Measurements from ENCODE around the gene DVL1. TPM values are rescaled to one million over a fixed set of nuclear protein-coding genes. Genes with fewer than 3 reads are reported as not detected.
"Not testable (repeated sequence)": the region's sequence is repeated elsewhere in the genome, so short reads cannot be mapped to it uniquely, and the experiment has no call there.

The DVL1 gene
- total RNA-seq, 2 donors from 2014 or later: 49.9 to 71.3 TPM

- H3K27me3 ChIP-seq: no peaks in the 10 kb centered on the region
- H3K36me3 ChIP-seq: peaks cover 38% of the 10 kb centered on the region
- no peak overlapping the region for H3K27ac ChIP-seq
- TF ChIP-seq, protein P1, sequence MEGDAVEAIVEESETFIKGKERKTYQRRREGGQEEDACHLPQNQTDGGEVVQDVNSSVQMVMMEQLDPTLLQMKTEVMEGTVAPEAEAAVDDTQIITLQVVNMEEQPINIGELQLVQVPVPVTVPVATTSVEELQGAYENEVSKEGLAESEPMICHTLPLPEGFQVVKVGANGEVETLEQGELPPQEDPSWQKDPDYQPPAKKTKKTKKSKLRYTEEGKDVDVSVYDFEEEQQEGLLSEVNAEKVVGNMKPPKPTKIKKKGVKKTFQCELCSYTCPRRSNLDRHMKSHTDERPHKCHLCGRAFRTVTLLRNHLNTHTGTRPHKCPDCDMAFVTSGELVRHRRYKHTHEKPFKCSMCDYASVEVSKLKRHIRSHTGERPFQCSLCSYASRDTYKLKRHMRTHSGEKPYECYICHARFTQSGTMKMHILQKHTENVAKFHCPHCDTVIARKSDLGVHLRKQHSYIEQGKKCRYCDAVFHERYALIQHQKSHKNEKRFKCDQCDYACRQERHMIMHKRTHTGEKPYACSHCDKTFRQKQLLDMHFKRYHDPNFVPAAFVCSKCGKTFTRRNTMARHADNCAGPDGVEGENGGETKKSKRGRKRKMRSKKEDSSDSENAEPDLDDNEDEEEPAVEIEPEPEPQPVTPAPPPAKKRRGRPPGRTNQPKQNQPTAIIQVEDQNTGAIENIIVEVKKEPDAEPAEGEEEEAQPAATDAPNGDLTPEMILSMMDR (IDR thresholded peaks at IDR 0.05): no peak
- H3K4me3 ChIP-seq: no peak overlapping the region
- H3K4me1 ChIP-seq: no peaks in the 10 kb centered on the region
- no peak overlapping the region for H3K9ac ChIP-seq (ENCODE audit: low read depth in 2 of 2, low read length in 2 of 2)
- no peaks in the 10 kb centered on the region for H3K9me3 ChIP-seq
- intact Hi-C loops (cut with DNase I): no loop called here
- no peak for DNase-seq
Measured at GRCh38 chr1:1387098-1388077, 38.2 kb upstream of the DVL1 start.

- H3K27me3 ChIP-seq: no peaks in the 10 kb centered on the region
- H3K9ac ChIP-seq (ENCODE audit: low read depth in 2 of 2, low read length in 2 of 2): no peak overlapping the region
- H3K9me3 ChIP-seq: no peaks in the 10 kb centered on the region
- TF ChIP-seq, protein P1 (IDR thresholded peaks at IDR 0.05): no peak
- H3K4me1 ChIP-seq: no peaks in the 10 kb centered on the region
- H3K4me3 ChIP-seq: no peak overlapping the region
- no peak overlapping the region for H3K27ac ChIP-seq
- intact Hi-C loops (cut with DNase I): no loop called here
- no peak for DNase-seq
- peaks cover 35% of the 10 kb centered on the region for H3K36me3 ChIP-seq
Measured at GRCh38 chr1:1385931-1386330, 36.7 kb upstream of the DVL1 start.

DNA sequence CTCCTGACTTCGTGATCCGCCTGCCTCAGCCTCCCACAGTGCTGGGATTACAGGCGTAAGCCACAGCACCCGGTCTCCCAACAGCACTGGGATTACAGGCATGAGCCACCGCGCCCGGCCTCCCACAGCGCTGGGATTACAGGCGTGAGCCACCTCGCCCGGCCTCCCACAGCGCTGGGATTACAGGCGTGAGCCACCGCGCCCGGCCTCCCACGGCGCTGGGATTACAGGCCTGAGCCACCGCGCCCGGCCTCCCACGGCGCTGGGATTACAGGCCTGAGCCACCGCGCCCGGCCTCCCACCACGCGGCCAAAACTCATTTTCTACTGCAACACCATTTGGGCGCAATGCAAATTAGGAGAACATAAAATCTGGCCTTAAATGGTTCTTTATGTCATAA lies 36.1 kb upstream of the DVL1 start:
- peaks cover 31% of the 10 kb centered on the region for H3K36me3 ChIP-seq
- H3K27me3 ChIP-seq; DNase-seq; H3K9ac ChIP-seq (ENCODE audit: low read depth in 2 of 2, low read length in 2 of 2); H3K4me3 ChIP-seq; intact Hi-C loops (cut with DNase I); H3K4me1 ChIP-seq; H3K27ac ChIP-seq; H3K9me3 ChIP-seq: not testable (repeated sequence)

DNA sequence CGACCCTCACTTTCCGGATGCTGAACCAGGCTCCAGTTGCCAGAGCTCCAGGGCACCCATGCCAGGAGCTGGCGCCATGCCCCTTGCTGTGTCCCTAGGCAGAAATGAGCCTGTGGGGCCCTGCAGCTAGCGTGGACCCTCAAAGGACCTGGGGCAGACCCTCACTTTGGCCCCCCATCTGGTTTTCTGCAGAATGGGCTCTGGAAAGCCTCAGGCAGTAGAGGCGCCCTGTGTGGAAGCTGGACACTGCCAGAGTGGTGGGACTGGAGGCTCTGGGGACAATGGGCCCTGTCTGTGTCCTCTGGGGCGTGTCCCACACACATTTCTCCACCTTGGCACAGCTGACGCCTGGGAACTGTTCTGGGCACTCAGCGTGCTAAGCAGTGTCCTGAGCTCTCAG lies 32.1 kb upstream of the DVL1 start:
- TF ChIP-seq, protein P1 (IDR thresholded peaks at IDR 0.05): no peak
- Histone ChIP-seq H3K27me3 (no peaks in the 10 kb centered on the region), H3K36me3 (peaks cover 6% of the 10 kb centered on the region), H3K4me3 (no peak overlapping the region), H3K9me3 (no peaks in the 10 kb centered on the region), H3K27ac (no peak overlapping the region), H3K9ac (ENCODE audit: low read depth in 2 of 2, low read length in 2 of 2) (no peak overlapping the region), H3K4me1 (no peaks in the 10 kb centered on the region)
- intact Hi-C loops (cut with DNase I): no loop called here
- DNase-seq: no peak

GRCh38 chr1:1380860-1381259 lies 31.6 kb upstream of the DVL1 start:
- H3K4me1 ChIP-seq: peaks cover 3% of the 10 kb centered on the region
- TF ChIP-seq, protein P1 (IDR thresholded peaks at IDR 0.05): no peak
- no peak overlapping the region for H3K27ac ChIP-seq
- H3K27me3 ChIP-seq: no peaks in the 10 kb centered on the region
- no peak for DNase-seq
- intact Hi-C loops (cut with DNase I): no loop called here
- H3K4me3 ChIP-seq: no peak overlapping the region
- H3K9ac ChIP-seq (ENCODE audit: low read depth in 2 of 2, low read length in 2 of 2): no peak overlapping the region
- no peaks in the 10 kb centered on the region for H3K9me3 ChIP-seq
- peaks cover 1% of the 10 kb centered on the region for H3K36me3 ChIP-seq

Measured in colonic mucosa (tissue), 4 donors.